ENCODE results near the gene MYO1B. TPM values are rescaled to one million over a fixed set of nuclear protein-coding genes. Genes with fewer than 3 reads are reported as not detected.

The MYO1B gene
- polyA plus RNA-seq, 3 donors = 105 to 122 (median 121) TPM

- no peak for DNase-seq (ENCODE audit: low read depth in 3 of 3, low spot score in 2 of 3)
These were observed 144.1 kb downstream of the MYO1B start for GRCh38 chr2:191389288-191389687.

- no peak for DNase-seq (ENCODE audit: low read depth in 3 of 3, low spot score in 2 of 3)
These were observed 146.0 kb downstream of the MYO1B start for GRCh38 chr2:191391171-191391570.

DNA sequence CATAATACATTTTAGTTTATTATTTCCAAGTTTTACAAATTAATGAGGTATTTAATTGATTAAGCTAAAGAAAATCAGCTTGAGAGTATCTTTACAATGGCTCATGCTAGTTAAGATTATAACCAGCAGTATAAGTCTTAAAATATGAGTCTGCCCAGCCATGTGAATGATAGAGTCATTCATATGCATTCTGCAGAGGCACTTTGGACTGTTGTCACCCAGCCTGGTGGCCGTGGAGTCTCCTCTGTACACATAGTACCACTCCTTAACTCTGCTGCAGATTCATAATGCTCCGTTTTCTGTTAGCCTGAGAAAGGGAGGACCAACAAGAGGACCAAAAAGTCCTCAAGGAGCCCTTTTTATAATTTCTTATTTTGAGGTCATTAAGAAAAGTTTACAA, 148.8 kb downstream of the MYO1B start:
- DNase-seq (ENCODE audit: low read depth in 3 of 3, low spot score in 2 of 3) = no peak

DNA sequence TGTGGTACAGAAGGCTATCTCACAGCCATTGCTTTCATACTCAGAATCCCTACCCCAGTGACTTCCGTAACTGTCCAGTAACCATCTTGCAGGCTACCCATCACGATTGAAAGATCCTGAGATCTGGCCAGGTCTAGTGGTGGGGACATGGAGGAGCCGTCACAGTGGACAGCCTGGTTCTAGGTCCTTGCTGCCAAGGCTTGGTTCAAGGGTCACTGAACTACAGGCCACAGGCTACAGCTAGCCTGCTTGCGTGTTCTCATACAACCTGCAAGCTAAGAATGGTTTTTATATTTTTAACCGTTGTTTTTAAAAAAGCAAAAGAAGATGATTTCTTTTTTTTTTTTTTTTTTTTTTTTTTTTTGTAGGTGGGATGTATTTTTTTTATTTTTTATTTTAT, 151.6 kb downstream of the MYO1B start:
- no peak for DNase-seq (ENCODE audit: low read depth in 3 of 3, low spot score in 2 of 3)

DNA sequence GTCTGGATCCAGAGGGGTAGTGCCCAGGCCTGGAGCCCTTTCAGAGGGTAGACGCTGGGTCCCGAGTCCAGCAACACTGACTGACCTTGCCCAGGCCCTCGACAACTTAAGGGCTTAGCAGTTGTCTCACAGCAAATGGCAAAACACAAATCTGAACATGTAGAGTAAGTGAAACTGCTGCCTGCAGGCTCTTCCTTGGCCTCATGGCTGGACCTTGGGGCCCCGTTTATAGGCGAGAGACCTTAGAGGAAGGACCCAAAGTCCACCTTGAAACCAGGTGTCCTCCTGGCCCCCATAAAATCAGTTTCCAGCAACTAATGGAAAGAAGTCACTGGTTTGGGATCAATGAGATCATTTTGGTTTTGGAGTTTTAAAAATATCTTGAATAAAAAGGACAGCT, 154.4 kb downstream of the MYO1B start:
- DNase-seq (ENCODE audit: low read depth in 3 of 3, low spot score in 2 of 3) = no peak

- DNase-seq (ENCODE audit: low read depth in 3 of 3, low spot score in 2 of 3) = no peak
These were observed 156.1 kb downstream of the MYO1B start for GRCh38 chr2:191401287-191401686.

- no peak for DNase-seq (ENCODE audit: low read depth in 3 of 3, low spot score in 2 of 3)
These were observed 157.9 kb downstream of the MYO1B start for GRCh38 chr2:191402966-191403565.

- no peak for DNase-seq (ENCODE audit: low read depth in 3 of 3, low spot score in 2 of 3)
These were observed 159.4 kb downstream of the MYO1B start for GRCh38 chr2:191404568-191404991.

- no peak for DNase-seq (ENCODE audit: low read depth in 3 of 3, low spot score in 2 of 3)
These were observed 160.3 kb downstream of the MYO1B start for GRCh38 chr2:191405546-191405945.

GRCh38 chr2:191410646-191411436, 165.6 kb downstream of the MYO1B start:
- DNase-seq (ENCODE audit: low read depth in 3 of 3, low spot score in 2 of 3) = no peak

DNA sequence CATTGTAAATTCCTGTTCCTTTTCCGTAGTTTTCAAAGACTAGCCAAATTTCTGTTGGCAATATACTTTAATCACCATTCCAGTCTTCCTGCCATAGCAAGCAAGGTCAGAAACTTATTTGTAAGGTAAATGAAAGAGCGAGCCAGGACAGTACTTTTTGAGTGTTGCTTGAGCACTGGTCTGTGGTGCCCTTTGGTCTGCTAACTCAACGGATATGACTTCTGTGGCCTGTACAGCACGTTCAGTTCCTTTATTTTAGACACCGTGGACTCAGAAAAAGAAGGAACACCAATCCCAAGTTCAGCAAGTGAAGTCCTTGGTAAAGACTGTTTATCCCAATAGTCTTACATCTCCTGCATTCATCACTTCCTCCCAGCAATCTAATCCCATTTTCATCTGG, 166.3 kb downstream of the MYO1B start:
- DNase-seq (ENCODE audit: low read depth in 3 of 3, low spot score in 2 of 3) = no peak

GRCh38 chr2:191412353-191412752, 167.1 kb downstream of the MYO1B start:
- no peak for DNase-seq (ENCODE audit: low read depth in 3 of 3, low spot score in 2 of 3)

DNA sequence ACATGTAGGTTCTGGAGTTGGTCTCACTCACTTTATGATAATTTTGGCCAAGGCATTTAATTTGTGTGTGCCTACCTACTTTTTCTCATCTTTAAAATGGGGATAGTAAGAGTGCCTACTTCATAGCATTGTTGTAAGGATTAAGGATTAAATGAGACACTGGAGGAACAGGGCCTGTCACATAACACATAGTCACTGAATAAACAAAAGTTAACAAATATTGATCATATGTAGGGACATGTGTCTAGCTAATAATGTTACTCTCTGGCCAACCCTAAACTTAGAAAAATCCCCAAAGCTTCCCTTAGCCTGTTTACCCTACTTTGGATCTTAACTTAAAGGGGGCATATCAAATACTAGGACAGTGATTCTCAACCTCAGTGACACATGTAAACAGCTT, 169.9 kb downstream of the MYO1B start:
- no peak for DNase-seq (ENCODE audit: low read depth in 3 of 3, low spot score in 2 of 3)

- no peak for DNase-seq (ENCODE audit: low read depth in 3 of 3, low spot score in 2 of 3)
These were observed 170.7 kb downstream of the MYO1B start for GRCh38 chr2:191415858-191416257.

DNA sequence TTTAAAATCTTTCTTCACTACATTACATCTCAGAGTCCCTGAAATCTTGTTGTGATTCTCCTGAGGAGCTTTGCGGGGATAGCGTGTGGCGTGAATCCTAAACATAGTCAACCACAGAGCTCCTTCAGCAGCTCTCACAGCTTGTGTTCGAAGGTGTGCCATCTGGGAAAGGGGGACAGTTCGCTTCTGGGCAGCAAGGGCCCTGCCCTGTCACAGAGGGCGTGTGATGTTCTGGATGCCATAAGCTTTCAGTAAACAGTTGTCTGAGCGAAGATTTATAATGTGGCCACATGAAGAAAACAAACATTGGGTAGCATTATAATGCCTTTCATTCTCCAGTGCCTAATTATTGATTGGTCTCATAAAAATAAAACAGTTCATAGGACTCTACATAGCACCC, 172.5 kb downstream of the MYO1B start:
- DNase-seq (ENCODE audit: low read depth in 3 of 3, low spot score in 2 of 3) = no peak

DNA sequence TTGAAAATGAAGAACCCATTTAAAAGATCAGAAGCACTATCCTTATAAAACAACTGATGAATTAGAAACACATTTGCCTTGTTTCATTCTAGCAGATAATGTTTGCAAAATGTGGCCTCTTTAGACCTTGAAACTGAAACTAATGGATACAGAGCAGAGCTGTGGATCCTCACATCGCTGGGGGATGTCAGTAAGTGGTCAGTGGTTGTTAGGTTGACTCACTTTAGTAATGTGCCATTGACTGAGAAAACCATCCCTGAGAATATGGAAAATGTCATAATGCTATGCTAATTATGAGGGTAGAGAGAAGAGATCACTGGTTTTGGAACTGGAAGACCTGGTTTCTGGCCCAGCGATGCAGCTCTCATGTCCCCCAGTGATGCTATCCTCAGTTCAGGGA, 176.7 kb downstream of the MYO1B start:
- no peak for DNase-seq (ENCODE audit: low read depth in 3 of 3, low spot score in 2 of 3)

GRCh38 chr2:191427031-191427430, 181.8 kb downstream of the MYO1B start:
- no peak for DNase-seq (ENCODE audit: low read depth in 3 of 3, low spot score in 2 of 3)

GRCh38 chr2:191428141-191428540, 182.9 kb downstream of the MYO1B start:
- no peak for DNase-seq (ENCODE audit: low read depth in 3 of 3, low spot score in 2 of 3)

- DNase-seq (ENCODE audit: low read depth in 3 of 3, low spot score in 2 of 3) = no peak
These were observed 185.3 kb downstream of the MYO1B start for GRCh38 chr2:191430476-191430875.

- no peak for DNase-seq (ENCODE audit: low read depth in 3 of 3, low spot score in 2 of 3)
These were observed 186.9 kb downstream of the MYO1B start for GRCh38 chr2:191432121-191432520.

DNA sequence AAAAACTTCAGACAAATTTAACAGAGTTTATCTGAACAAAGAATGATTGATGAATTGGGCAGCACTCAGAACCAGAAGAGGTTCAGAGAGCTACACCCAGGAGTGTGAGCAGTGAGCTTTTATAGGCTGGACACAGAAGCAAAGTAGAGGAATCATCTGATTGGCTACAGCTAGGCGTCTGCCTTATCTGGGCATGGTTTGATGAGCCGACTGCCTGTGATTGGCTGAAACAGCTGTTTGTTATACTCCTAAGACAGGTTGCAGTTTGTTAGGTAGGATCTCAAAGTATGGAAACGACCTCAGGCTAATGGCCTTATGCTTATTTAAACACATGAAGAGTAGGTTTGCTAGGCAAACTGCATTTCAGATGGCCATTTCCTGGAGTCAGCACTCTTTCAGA, 188.9 kb downstream of the MYO1B start:
- DNase-seq (ENCODE audit: low read depth in 3 of 3, low spot score in 2 of 3) = no peak

DNA sequence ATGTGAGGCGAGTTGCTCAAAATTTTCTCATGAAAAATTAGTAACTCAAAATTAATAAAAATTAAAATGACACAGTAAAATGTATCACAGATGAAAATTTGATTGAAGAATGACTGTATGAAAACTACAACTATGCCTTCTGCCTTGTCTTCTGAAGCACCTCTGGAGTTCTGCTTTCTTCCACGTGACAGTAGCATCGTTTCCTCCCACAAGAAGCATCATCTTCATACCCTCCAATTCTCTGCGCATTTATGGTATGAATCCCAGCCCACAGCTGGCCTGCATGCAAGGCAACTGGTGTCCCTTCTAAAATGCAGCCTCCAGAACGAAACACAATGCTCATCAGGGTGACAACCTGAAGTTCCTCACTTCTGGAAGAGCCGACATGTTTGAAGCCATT, 189.9 kb downstream of the MYO1B start:
- DNase-seq (ENCODE audit: low read depth in 3 of 3, low spot score in 2 of 3) = no peak
